NCI-H128 (cell line): ENCODE data around the gene RCSD1.

Experiments
- DNase-seq: peaks from one replicate; lab custom pipeline; 2025; ENCODE audit not compliant: unreplicated experiment; lab: John Stamatoyannopoulos, UW

The RCSD1 gene

DNA sequence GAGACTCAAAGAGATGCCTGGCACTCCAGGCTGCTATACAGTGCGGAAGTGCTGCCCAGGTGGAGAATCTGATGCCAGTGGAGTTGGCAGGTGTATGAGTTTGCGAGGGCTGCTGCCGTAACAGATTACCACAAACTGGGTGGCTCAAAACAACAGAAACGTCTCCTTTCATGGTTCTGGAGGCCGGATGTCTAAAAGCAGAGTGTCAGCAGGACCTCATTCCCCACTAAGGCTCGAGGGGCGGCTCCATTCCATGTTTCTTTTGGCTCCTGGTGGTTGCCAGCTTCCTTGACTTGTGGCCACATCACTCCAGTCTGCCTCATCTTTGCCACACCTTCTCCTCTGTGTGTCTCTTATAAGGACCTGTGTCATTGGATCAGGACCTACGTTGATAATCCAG lies 10.0 kb downstream of the RCSD1 start:
- no peak for DNase-seq

DNA sequence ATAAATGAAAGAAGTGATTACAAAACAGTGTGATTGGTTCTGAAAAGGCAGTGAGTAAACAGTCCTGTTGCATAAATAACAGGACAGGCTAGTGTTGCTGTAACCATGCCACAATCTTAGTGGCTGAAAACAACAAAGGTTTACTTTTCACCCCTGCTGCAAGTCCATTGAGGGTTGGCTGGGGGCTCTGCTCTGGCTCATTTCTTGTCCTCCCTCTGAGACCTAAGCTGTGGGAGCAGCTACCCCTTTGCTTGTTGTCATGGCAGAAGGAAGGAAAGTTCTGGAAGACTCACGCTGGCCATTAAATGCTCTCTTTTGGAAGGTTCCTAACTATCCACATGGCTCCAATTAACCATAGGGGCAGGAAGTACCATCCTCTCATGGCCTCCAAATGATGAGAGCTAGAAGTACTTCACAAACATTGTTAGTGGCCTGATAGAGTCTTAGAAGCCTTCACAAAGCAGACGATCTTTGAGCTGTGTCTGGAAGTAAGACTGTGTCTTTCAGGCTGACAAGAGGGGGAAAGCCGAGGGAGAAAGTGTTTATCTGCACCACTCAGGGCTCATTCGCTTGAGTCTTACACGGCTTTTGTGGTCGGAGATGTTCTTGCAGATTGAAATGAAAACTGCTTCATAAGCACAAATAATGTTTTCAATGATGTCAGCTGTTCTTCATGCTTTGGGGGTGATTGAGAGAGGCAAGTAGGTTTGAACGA lies 11.9 kb downstream of the RCSD1 start:
- no peak for DNase-seq

DNA sequence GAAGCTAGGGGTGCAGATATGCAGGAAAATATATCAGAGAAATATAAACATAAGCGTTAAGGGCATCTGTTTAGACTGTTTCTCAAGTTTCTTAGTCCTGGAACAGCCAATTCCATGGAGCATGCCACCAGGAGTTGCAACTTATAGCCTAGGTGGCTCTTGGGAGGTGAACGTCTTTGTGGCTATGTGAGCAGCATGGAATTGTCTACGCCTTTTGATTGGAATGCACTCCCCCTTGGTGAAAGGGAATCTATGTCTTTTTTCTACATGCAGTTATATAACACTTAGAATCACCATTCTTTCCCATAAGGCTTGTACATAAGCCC lies 12.4 kb downstream of the RCSD1 start:
- no peak for DNase-seq

DNA sequence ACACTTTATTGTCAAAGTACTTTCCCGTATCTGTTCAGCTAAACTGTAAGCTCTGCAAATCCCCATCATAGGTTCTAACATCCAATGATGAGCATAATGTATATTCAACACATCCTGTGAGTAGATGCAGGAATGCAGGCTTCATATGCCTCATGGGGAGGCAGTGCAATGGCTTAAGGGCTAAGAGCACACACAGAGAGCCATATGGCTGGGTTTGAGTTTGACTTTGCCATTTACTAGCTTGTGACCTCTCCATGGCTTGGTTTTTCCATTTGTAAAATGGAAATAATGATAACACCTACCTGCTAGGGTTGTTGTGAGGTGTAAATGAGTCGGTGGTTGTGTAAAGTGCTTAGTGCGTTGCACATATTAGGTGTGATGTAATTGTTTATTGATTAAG lies 13.4 kb downstream of the RCSD1 start:
- DNase-seq: no peak

DNA sequence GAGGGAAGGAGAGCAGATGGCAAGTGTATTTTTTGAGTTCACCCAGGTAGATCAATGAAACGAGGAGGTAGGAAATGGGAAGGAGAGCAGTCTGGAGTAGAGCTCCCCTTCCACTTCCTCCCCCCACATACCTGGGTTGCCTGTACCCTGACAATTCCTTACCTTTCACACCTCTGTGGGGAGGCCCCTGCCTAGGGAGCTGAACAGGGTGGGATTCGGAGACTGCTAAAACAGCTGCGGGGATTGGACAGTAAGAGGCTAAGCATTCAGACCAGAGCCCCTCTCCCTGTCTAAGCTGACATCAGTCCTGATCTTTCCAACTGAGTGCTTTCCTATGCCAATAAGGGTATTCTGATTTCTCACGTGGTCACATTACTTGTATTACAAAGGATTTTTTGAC lies 14.5 kb downstream of the RCSD1 start:
- no peak for DNase-seq

DNA sequence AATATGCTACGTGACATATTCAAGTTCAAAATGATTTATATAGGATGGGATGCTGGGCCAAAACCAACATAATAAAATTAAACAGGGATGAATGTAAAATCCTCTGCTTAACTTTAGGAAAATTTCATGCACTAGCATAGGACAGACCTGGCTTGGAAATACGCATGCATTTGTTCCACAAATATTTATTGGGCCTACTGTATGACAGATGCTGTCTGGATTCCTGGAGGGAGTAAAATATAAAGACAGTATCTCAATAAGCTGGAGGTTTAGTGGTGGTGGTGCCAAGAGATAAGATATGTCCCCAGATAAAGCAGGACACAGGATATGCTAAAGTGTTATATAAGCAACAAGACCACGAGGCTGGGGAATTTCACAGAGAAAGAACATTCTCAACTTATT lies 15.1 kb downstream of the RCSD1 start:
- DNase-seq: no peak

DNA sequence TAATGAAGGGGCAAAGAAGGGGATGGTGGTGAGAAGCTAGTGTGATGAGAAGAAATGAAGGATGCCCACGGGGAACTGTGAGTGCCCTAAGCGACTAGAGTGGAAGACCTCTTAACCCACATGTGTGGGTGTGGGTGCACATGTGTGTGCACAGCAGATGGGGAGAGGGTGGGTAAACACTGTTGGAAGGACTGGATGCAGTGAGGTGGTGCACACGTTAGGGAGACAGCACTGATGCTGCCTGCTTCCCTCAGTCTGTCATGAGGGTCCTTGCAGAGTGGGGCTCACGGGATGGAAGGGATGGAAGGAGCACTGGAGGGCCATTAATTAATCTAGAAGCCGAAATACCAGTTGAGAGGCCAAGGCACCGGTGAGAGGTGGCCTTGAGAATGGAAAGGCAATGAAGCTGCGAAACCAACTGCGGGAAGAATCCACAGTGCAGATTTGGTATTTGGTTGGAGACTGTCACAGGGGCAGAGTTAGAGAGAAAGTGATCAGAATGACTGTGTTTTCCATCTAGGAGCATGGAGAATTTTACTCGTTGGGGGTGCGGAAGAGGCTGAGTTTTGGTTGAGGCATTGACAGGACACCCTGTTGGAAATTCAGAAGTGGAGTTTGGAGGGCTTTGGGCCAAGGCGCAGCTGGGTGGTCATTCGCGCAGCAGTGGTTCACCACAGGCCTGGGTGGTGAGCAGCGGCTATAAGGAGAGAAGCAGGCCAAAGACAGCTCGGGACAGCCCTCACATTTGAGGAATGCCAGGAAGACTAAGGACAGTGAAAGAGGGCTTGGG lies 15.8 kb downstream of the RCSD1 start:
- no peak for DNase-seq

DNA sequence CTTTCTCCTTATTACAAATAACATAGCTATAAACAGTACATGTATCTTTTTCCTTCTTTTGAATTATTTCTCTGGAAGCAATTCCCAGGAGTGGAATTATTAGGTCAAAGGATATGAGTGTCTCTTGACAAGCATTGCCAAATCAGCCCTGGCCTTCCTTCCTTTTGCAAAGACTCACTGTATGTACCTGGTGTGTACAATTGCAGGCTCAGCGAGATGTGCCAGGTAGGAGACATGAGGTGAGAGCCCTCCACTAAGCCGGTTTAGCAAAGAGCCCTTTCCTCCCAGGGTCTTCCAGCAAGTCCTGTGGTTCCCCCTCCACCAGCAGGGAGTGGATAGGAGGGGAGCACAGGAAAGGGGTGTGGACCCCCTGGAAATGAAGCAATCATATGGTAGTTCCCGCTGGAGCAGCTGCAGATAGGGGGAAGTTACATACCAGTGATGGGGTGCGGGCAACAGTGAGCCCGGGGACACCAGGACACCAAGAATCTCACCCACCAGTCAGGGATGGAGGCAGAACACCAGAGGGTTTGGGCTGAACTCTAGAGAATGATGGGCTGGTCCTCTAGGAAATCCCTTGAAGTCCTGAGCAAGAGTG lies 18.3 kb downstream of the RCSD1 start:
- DNase-seq: no peak

DNA sequence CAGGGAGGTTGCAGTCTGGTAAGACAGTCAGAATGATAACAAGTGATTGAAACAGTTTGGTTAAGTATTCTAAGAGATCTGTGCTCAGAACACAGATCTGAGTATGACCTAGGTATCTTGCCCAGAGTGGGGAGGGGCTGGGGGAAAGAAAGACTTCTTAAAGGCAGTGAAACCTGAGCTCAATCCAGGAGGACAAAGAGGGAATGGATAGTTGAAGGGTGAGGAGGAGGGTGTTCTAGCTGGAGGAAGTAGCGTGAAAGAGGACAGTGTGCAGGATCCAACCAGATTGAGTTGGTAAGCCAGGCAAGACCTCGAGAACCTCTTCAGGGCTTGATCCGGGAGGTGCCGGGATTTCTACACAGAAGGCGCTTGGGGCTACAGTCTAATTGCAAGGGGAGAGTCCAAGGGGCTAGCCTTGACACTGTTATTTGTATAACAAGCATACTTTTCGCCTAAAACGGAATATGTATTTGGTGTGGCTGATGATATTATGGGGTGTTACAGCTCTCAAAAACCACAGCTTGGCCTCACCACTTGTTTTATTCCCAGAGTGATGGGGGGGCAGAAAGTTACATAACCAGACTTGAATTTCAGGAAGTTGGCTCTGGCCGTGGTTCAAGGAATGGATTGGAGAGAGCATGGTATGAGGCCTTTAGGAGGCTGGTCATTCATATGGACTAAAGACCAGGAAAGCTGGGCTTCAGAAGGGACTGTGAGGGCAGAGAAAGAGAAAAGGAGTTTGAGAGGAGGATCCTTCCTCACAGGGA lies 19.1 kb downstream of the RCSD1 start:
- DNase-seq: no peak

DNA sequence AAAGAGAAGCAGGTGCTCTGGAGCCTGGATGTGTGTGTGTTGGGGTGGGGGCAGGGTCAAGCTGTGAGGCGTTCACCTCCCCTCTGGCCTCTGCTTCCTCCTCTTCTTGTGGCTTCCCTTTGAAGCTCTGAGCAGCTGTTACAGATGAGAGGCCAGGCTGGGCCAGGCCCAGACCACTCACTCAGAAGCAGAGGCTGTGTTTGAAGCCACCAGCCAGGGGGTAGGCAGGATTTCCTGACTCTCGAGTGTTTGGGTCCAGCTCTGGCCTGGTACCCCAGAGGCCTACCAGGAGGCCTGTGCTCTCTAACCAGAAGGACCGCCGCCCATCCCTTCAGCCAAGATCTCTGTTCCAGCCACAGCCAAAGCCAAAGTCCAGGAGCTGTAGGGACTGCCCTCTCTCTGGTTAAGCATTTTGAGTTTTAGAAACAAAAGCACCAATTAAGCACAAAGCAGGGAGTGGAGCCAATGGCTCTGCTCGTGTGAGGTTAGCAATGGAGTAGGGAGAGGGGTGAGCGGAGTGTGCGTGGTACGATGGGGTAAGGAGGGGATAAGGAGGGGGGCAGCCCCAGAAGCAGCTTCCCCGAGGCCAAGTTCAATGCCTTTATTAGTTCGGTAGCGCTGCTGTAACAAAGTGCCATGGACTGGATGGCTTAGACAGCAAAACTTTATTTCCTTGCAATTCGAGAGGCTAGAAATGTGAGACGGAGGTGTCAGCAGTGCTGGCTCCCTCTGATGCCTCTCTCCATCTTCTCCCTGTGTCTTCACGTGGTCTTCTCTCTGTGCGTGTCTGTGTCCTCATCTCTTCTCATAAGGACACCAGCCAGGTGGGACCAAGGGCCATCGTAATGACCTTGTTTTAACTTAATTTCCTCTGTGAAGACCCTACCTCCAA lies 20.5 kb downstream of the RCSD1 start:
- DNase-seq: no peak

DNA sequence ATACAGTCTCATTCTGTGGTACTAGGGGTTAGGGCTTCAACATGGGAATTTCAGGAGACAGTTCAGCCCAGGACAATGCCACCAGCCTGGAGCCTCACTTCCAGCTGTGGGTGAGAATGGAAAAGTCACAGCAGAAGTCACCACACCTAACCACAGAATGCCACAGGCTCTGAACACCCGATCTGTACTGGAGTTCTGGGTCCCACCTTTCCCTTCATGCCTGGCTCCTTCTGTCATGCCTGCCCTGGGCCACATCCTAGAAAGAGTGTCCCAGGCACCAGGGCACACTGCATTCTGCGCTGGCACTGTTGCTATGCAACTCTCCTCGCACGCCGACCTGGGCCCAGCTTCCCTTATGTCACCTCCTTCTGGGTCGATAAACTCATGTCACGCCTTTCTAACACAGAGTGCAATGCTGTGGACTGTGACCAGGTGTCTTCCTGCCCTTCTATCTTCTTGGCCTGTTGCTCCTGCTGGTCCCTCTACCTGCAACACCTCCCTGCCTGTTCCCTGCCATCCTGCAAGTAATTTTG lies 21.2 kb downstream of the RCSD1 start:
- DNase-seq: no peak

DNA sequence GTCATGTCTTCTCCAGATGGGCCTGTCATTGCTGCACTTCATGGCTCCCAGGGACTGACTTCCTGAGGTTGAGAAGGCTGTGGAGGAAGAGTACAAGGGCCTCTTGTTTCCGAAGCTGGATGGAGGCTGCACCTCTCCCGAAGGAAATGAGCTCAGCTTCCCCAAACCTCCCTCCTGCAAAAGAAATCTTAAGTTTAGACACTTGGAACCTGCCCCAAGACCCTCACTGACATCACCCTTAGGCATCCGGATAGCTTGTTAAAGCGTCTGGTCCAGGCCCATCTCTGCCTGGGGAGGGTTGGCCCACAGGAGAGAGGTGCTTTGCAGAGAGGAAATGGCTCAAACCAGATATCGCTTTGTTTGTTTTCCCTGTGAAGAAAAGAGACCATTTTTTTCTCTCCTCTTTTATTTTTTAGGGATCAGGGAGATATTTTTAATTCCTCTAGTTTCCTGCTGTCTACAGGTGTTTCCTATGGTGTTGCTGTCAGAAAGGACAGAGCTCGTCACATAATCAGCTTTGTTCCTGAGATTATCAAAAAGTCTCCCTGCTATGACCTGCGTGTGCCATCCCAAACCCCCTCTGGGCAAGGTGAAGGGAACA lies 25.0 kb downstream of the RCSD1 start:
- no peak for DNase-seq

DNA sequence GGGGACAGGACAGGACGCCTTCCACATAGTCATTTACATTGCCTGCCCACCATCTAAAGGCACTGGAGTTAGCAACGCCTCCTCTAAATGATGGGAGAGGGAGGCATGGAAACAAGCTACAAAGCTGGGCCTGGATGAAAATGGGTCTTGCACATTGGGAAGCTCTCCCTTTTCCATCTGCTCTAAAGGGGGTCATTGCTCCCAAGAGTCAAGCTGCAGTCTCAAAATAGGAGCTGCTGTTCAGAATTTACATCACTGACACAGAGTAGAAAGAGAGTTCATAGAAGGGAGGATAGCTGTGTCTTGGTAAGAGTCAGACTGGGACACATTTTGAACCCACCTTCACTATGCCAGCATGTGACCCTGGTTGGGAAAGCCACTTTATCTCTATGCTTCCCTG lies 26.6 kb downstream of the RCSD1 start:
- DNase-seq: no peak

DNA sequence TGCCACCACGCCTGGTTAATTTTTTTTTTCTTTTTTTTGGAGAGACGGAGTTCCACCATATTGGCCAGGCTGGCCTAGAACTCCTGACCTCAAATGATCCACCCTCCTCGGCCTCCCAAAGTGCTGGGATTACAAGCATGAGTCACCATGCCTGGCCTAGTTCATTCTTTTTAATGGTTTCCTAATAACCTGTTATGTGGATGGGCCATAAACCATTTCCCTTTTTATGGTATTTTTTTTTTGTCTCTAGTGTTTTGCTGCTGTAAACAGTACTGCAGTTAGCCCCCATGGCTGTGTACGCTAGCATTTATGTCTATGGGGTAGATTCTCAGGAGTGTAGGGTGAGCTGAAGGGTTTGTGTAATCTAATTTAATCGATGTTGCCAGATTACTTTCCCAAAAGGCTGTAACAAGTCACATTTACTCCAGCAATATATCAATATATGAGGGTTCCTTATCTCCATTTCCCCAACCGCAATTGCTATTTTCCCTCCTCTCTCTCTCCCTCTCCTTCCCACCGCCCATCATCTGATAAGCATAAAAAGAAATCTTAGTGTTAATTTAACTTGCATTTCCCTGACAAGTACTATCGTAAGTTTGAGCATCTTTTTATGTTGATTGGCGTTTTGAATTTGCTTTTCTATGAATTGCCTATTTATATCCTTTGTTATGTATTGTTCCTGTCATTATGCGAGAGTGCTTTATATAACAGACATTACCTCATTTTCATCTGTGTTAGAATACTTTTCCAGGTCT lies 28.7 kb downstream of the RCSD1 start:
- DNase-seq: no peak

DNA sequence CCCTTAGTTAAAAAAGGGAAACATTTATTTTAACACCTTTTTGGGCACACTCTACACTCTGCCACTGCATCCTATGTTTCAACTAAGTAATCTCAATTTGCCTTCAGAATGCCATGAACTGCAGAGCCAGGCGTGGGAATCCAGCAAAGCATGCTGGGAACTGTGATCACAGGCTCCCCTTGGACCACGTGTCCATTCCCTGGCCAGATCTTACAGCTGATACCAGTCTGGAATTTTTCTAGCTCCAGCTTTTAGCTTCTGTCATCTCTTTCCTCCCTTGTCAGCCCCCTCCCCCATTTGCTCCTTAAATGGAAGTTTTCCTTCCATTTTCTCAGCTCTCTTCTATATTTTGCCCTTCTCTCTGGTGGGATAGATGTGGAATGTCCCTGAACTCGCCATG lies 29.4 kb downstream of the RCSD1 start:
- DNase-seq: no peak

DNA sequence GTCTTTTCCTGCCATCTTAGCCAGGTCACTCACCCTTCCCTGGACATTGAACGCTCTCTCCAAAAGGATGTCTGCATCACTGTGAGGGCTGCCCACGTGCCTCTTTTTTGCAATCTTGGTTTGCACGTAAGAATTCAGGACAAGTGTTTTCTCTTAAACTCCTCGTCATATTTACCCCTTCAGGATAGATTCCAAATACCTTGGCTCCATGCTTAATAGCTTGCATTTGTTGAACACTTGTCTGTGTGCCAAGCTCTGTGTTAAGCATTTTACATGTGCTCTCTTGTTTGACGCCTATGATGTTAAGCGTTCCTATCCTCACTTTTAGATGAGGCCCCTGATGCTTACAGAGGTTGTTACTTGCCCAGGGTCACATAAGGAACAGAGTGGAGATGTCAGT lies 29.8 kb downstream of the RCSD1 start:
- DNase-seq: no peak

DNA sequence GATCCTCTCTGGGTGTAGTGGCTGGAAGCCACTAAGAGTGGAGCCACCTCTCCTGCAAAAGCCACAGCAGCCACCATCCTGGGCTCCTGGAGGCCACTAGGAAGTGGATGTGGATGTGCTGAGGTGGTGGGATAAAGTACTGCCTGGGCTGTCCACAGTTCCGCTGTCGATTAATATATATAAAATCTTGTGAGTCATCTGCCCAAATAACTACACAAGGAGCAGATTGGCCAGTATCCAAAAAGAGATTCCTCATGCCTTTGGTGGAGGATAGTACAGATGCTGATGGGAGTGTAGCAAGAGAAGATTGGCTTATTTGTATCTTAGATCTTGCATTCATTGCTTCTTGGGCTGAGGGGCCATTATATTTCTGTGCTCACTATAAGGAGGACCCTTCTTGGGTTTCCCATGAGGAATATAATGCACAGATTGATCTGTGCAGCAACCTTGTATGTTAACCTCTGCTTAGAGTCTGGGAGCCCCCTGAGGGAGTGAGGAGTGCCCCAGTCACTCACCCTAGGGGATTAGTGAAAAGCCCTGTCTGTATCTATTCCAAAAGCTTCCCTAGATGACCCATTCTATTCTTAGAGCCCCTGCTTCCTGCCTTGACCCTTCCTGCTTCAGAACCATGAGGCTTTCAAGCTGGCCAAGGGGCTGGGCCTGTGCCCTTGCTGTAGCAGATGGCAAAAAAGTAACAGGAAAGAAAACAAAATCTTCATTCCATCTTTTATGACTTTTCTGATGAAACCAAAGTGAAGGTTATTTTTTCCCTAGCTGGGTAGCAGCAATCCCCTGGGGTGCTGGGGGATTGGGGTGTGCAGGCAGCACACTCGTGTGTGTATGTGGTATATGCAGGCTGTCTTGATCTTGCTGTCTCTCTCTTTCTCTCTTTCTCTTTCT lies 31.7 kb downstream of the RCSD1 start:
- no peak for DNase-seq

DNA sequence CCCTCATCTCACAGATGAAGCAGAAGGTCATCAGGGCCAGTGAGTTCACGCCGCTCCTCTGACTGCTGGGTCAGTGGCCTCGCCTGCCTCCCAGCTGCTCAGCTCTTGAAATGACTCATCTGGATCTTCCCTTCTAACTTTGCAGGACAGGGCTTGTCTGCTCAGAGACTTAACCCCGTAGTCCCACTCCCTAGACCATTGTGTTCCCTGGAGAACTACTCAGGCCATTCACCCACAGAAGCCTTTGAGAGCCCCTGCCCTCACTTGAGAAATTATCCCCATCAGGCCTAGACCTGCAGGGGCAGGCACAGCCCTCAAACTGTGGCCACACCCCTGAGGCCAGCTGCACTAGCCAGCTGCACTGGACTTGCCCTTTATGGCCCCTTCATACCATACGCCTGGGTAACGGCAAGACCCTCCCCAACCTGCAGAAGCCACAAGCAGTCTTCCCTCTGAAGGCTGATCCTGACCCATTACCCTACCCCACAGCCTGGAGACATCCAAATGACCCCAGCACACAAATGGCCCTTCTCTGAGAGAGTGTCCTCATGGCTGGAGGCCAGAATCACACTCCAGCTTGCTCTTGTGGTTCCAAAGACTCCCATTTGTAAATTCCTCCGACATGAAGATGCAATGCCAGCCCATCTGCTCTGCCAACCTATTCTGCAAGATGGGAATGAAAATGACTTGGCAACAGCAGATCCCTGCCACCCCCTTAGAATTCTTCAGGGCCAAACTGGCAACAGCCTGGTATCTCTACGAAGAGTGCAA lies 33.2 kb downstream of the RCSD1 start:
- no peak for DNase-seq
